ENCODE data around the gene CYP24A1.

DNA sequence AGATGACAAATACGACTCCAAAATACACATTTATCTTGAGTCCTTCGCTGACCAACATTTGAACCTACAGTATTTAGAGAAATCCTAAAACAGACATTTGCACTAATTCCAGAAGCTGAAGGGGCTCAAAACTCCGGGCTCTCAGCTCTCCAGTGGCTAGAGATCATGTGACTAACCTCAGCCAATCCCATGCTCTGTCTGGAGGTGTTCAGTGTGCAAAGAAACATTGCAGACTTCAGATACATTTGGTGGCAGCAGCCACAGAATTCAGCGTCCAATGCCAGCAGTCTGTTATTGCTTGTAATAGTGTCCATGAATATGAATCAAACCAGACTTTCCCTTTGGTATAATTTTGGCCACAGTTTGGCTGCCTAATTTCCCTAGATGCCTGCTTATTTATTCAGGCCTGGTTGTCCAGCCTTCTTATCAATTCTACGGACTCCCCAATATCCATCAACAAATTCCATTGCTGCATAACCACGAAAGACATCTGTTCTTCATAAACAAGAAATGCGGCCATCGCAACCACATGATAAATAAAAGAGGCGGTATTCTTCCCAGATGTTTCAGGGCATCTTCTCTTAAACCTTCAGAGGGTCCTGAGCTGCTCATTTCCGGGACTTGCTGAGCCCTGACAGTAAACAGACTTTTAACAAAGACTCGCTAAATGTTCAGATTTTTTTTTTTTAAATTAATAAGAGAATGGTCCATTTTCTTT is 14.5 kb upstream of the CYP24A1 start:
- TF ChIP-seq POLR2AphosphoS5 (IDR thresholded peaks at IDR 0.05; ENCODE audit: low read depth, low read length) (no peak), POLR2A (IDR thresholded peaks at IDR 0.05; ENCODE audit: low read depth, low read length) (no peak), TAF1 (IDR thresholded peaks at IDR 0.05; ENCODE audit: borderline replicate concordance, low read depth, low read length) (no peak)

Measured in GM12892 (cell line).